Type B pancreatic cell (in vitro differentiated cells): ENCODE measurements around the gene AREL1. TPM values are rescaled to one million over a fixed set of nuclear protein-coding genes. Genes with fewer than 3 reads are reported as not detected.

Source experiments
- DNase-seq: peaks from one replicate; pipeline ENCODE4 v3.0.0; 2021; ENCODE audit warnings: mixed read lengths; ENCODE audit not compliant: unreplicated experiment; ENCODE audit errors: extremely low spot score
- H3K27ac Mint-ChIP-seq: 2 replicates; pipeline ENCODE4 v1.8.0; 2021; ENCODE audit warnings: mild to moderate bottlenecking, mixed read lengths
- H3K27me3 Mint-ChIP-seq: 2 replicates; pipeline ENCODE4 v1.8.0; 2021; ENCODE audit warnings: mixed read lengths
- H3K36me3 Mint-ChIP-seq: 2 replicates; pipeline ENCODE4 v1.8.0; 2021; ENCODE audit warnings: mixed read lengths
- H3K4me1 Mint-ChIP-seq: one replicate; pipeline ENCODE4 v1.8.0; 2021; ENCODE audit warnings: mixed read lengths; ENCODE audit not compliant: unreplicated experiment
- H3K4me3 Mint-ChIP-seq: 2 replicates; pipeline ENCODE4 v1.8.0; 2021; ENCODE audit warnings: mild to moderate bottlenecking, mixed read lengths
- H3K9me3 Mint-ChIP-seq: 2 replicates; pipeline ENCODE4 v1.8.0; 2021; ENCODE audit warnings: mixed read lengths
- CTCF ChIP-seq: fragments of 200-600 bp; sonication (generic); conservative IDR thresholded peaks from 2 replicates; pipeline ENCODE4 v1.5.0; 2021; ENCODE audit warnings: antibody characterized with exemption, mild to moderate bottlenecking
- total RNA-seq: library from RNA; stranded (reverse); gene quantifications from 2 replicates; pipeline ENCODE4 v1.2.1, GENCODE V29; 2021; ENCODE audit warnings: low replicate concordance

AREL1 gene
- total RNA-seq, 1 donor from 2014 or later, result 41.5 TPM

- no peak for DNase-seq
- no peaks in the 10 kb centered on the region for H3K9me3 Mint-ChIP-seq
- H3K36me3 Mint-ChIP-seq, result no peaks in the 10 kb centered on the region
- peaks cover 3% of the 10 kb centered on the region for H3K4me1 Mint-ChIP-seq
- H3K27ac Mint-ChIP-seq, result no peak overlapping the region
- no peak for TF ChIP-seq CTCF
- peak overlapping the region; percentile 53 for H3K4me3 Mint-ChIP-seq
- peaks cover 53% of the 10 kb centered on the region for H3K27me3 Mint-ChIP-seq
Observed at GRCh38 chr14:74614508-74615495, 98.1 kb downstream of the AREL1 start.

GRCh38 chr14:74613211-74613914 is 99.5 kb downstream of the AREL1 start:
- Mint-ChIP-seq H3K4me3 (peak overlapping the region; percentile 82), H3K27me3 (peaks cover 60% of the 10 kb centered on the region), H3K36me3 (no peaks in the 10 kb centered on the region), H3K27ac (no peak overlapping the region), H3K9me3 (no peaks in the 10 kb centered on the region), H3K4me1 (peaks cover 6% of the 10 kb centered on the region)
- DNase-seq, result no peak
- no peak for TF ChIP-seq CTCF

- no peak overlapping the region for H3K27ac Mint-ChIP-seq
- DNase-seq, result peak; percentile 88
- H3K9me3 Mint-ChIP-seq, result no peaks in the 10 kb centered on the region
- H3K4me1 Mint-ChIP-seq, result peaks cover 6% of the 10 kb centered on the region
- peaks cover 60% of the 10 kb centered on the region for H3K27me3 Mint-ChIP-seq
- peak; percentile 76 for TF ChIP-seq CTCF
- H3K36me3 Mint-ChIP-seq, result no peaks in the 10 kb centered on the region
- H3K4me3 Mint-ChIP-seq, result peak overlapping the region; percentile 78
Observed at GRCh38 chr14:74612350-74613021, 100.4 kb downstream of the AREL1 start.

DNA sequence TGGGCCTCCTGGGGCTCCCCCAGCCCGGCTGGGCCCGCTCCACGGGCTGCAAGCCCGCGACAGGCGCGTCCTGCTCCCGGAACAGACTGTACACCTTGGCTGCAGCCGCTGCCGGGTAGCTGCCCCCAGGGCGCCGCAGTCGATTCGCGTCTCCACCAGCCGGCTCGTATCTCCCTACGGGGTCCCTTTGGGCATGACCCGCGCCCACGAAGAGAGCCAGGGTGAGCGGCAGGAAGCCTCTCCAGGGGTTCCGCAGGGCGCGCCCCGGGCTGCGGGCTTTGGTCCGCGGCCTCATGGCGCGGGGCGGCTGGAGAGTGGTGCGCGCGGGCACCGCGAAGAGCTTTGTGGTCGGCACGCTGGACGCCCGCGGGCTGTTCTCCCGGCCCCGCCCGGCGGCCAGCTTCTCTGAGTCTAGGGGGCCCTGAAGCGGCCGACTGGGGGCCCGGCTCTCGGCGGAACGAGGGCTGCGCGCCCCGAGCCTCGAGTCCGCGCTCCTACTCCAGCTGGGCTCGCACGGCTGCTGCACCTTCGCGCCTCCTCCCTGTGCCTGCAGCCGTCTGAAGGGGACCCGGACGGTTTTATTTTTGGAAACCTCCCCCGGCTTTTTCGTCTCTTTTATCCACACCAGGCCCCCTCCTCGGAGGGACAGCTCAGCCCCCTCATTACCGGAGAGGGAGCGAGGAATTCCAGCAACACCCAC is 101.1 kb downstream of the AREL1 start, which contains the start of gene LTBP2:
TSS of gene LTBP2 (minus strand) at position 588 of the 700 bp plus-strand sequence. CDS start at position 295, 293 bp downstream.
- peak within 1 kb of the TSS; percentile 78 for H3K4me3 Mint-ChIP-seq
- peaks cover 60% of the 10 kb centered on the region for H3K27me3 Mint-ChIP-seq
- H3K4me1 Mint-ChIP-seq, result peaks cover 6% of the 10 kb centered on the region
- no peaks in the 10 kb centered on the region for H3K36me3 Mint-ChIP-seq
- no peak for DNase-seq
- H3K27ac Mint-ChIP-seq, result no peak within 1 kb of the TSS
- H3K9me3 Mint-ChIP-seq, result no peaks in the 10 kb centered on the region
- TF ChIP-seq CTCF, result no peak

Other genes with a start within 250 kb of the AREL1 start
- 165 and 409 TPM in 2 replicates for gene NPC2, start 219.8 kb downstream of the AREL1 start, total RNA-seq
- gene ISCA2, start 219.3 kb downstream of the AREL1 start, total RNA-seq, result 32.0 and 33.4 TPM in 2 replicates
- gene LTBP2, start 100.8 kb downstream of the AREL1 start, total RNA-seq, result 1.1 and 2.4 TPM in 2 replicates
- 44.6 and 48.0 TPM in 2 replicates for gene FCF1, start 64 bp upstream of the AREL1 start, total RNA-seq
- 65.4 and 90.4 TPM in 2 replicates for gene YLPM1, start 50.2 kb upstream of the AREL1 start, total RNA-seq
- not detected in 2 replicates for gene PROX2, start 163.1 kb upstream of the AREL1 start, total RNA-seq
- gene DLST, start 168.8 kb upstream of the AREL1 start, total RNA-seq, result 97.2 and 114 TPM in 2 replicates
- gene RPS6KL1, start 210.2 kb upstream of the AREL1 start, total RNA-seq, result 5.3 and 7.5 TPM in 2 replicates
- 8.4 and 16.8 TPM in 2 replicates for gene PGF, start 242.5 kb upstream of the AREL1 start, total RNA-seq